ENCODE data around the gene PDE3B.
"Not testable (repeated sequence)": the region's sequence is repeated elsewhere in the genome, so short reads cannot be mapped to it uniquely, and the experiment has no call there.

Gene PDE3B

GRCh38 chr11:14748090-14748489 is 104.5 kb downstream of the PDE3B start:
- DNase-seq (ENCODE audit: extremely low spot score) = no peak
- POLR2A ChIA-PET = no interaction called here
- CTCF ChIA-PET = interaction anchor here (1.0 to 1.2 kb wide), 2 partner anchors 43 to 160 kb away, joined by 3 read pairs; no protein-coding TSS in a partner anchor

GRCh38 chr11:14750911-14751310 is 107.3 kb downstream of the PDE3B start:
- POLR2A ChIA-PET = no interaction called here

More at GRCh38 chr11:14748090-14748489, 104.5 kb downstream of the PDE3B start:
- TF ChIP-seq, protein P1, sequence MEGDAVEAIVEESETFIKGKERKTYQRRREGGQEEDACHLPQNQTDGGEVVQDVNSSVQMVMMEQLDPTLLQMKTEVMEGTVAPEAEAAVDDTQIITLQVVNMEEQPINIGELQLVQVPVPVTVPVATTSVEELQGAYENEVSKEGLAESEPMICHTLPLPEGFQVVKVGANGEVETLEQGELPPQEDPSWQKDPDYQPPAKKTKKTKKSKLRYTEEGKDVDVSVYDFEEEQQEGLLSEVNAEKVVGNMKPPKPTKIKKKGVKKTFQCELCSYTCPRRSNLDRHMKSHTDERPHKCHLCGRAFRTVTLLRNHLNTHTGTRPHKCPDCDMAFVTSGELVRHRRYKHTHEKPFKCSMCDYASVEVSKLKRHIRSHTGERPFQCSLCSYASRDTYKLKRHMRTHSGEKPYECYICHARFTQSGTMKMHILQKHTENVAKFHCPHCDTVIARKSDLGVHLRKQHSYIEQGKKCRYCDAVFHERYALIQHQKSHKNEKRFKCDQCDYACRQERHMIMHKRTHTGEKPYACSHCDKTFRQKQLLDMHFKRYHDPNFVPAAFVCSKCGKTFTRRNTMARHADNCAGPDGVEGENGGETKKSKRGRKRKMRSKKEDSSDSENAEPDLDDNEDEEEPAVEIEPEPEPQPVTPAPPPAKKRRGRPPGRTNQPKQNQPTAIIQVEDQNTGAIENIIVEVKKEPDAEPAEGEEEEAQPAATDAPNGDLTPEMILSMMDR (IDR thresholded peaks at IDR 0.05; ENCODE audit: control extremely low read depth, extremely low read depth, low read depth, missing control alignments) = no peak

GRCh38 chr11:14751975-14752407 is 108.4 kb downstream of the PDE3B start:
- DNase-seq (ENCODE audit: extremely low spot score) = no peak
- TF ChIP-seq, protein P1 (IDR thresholded peaks at IDR 0.05; ENCODE audit: control extremely low read depth, extremely low read depth, low read depth, missing control alignments) = no peak
- ChIA-PET POLR2A (no interaction called here), CTCF (no interaction called here)

More at GRCh38 chr11:14750911-14751310, 107.3 kb downstream of the PDE3B start:
- DNase-seq (ENCODE audit: extremely low spot score) = no peak
- TF ChIP-seq, protein P1 (IDR thresholded peaks at IDR 0.05; ENCODE audit: control extremely low read depth, extremely low read depth, low read depth, missing control alignments) = no peak
- CTCF ChIA-PET = no interaction called here

GRCh38 chr11:14755140-14755539 is 111.5 kb downstream of the PDE3B start:
- TF ChIP-seq, protein P1 (IDR thresholded peaks at IDR 0.05; ENCODE audit: control extremely low read depth, extremely low read depth, low read depth, missing control alignments) = no peak
- POLR2A ChIA-PET = no interaction called here
- CTCF ChIA-PET = interaction anchor here (1.1 to 1.2 kb wide), 2 partner anchors 10 to 153 kb away, joined by 3 to 4 read pairs; no protein-coding TSS in a partner anchor
- no peak for DNase-seq (ENCODE audit: extremely low spot score)

- ChIA-PET POLR2A (no interaction called here), CTCF (interaction anchor here (1.1 kb wide), 1 partner anchor 151 kb away, joined by 4 read pairs; no protein-coding TSS in a partner anchor)
- DNase-seq (ENCODE audit: extremely low spot score) = no peak
- TF ChIP-seq, protein P1 (IDR thresholded peaks at IDR 0.05; ENCODE audit: control extremely low read depth, extremely low read depth, low read depth, missing control alignments) = no peak
Observed at GRCh38 chr11:14756349-14756748, 112.7 kb downstream of the PDE3B start.

DNA sequence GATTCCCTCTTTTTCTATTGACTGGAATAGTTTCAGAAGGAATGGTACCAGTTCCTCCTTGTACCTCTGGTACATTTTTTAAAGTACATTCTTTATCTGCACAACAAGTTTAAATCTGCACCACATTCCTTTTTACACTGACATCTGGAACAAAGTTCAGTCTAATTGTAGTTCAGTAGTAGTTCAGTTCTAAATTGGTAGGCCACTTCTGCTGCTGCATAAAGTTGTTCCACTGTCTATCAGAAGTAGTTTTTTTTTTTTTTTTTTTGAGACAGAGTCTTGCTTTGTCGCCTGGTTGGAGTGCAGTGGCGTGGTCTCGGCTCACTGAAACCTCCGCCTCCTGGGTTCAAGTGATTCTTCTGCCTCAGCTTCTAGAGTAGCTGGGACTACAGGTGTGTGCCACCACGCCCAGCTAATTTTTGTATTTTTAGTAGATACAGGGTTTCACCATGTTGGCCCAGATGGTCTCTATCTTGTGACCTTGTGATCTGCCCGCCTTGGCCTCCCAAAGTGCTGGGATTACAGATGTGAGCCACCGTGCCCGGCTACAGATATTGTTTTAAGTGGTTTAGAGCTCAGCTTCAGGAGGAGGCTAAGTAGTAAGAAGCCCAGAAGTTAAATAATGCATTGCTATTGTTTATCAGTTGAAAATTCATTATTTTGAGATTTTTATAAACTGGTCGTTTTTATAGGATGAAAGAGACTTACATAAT is 115.9 kb downstream of the PDE3B start:
- POLR2A ChIA-PET; DNase-seq (ENCODE audit: extremely low spot score); CTCF ChIA-PET: not testable (repeated sequence)

DNA sequence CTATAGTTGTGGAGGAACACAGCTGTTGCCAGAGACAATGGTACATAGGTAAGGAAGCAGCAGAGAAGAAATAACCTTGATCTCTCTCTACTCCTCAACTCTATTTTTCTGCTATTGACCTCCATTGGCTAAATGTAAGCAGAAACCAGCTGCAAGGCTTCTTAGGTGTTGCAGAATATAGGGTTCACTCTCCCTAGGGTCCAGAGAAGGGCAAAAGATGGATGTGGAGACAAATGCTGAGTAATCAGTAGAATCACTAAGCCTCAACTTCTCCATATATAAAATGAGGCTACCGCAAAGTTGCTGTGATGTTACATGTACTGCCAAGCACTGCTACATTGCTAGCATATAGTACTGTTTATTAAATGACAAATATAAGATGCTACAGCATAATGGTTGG is 120.6 kb downstream of the PDE3B start:
- POLR2A ChIA-PET = no interaction called here

More for the DNA sequence above, 120.6 kb downstream of the PDE3B start:
- TF ChIP-seq, protein P1 (IDR thresholded peaks at IDR 0.05; ENCODE audit: control extremely low read depth, extremely low read depth, low read depth, missing control alignments) = no peak
- CTCF ChIA-PET = interaction anchor here (1.0 to 6.7 kb wide), 4 partner anchors 26 to 311 kb away, joined by 3 to 47 read pairs (median 4); no protein-coding TSS in a partner anchor
- no peak for DNase-seq (ENCODE audit: extremely low spot score)

Data from GM10248 (cell line).